GM12878 (cell line): ENCODE measurements around the gene B4GALNT4. TPM values are rescaled to one million over a fixed set of nuclear protein-coding genes. Genes with fewer than 3 reads are reported as not detected.

Experiments used
- ATAC-seq: fragments of 200-7000 bp; cut with Tn5 transposase; 3 replicates; pipeline ENCODE4 v1.9.1; 2020; ENCODE audit warnings: mild to moderate bottlenecking, moderate library complexity
- BruUV-seq: library from RNA; stranded (reverse); fragments of 400-500 nt; replicated peaks from 2 replicates; lab custom pipeline; 2021; lab: Mats Ljungman, UMichigan
- CTCF ChIA-PET: fragments of 300-600 bp; sonication (Branson Sonifier 250); formaldehyde crosslinking; extraction: SDS; loops from one replicate; lab custom pipeline; 2021; ENCODE audit warnings: inconsistent platforms; lab: Yijun Ruan, JAX
- POLR2A ChIA-PET: fragments of 350-600 bp; formaldehyde crosslinking; extraction: SDS; loops from one replicate; lab custom pipeline; 2021; ENCODE audit warnings: inconsistent platforms; lab: Charles Lee
- RAD21 ChIA-PET: fragments of 300-600 bp; sonication (Branson Sonifier 250); formaldehyde crosslinking; loops from one replicate; lab custom pipeline; 2023; ENCODE audit warnings: antibody characterized with exemption; ENCODE audit not compliant: unreplicated experiment; lab: Charles Lee
- SMC1A ChIA-PET: fragments of 300-600 bp; sonication (Branson Sonifier 250); formaldehyde crosslinking; loops from one replicate; lab custom pipeline; 2023; ENCODE audit not compliant: unreplicated experiment, uncharacterized antibody; lab: Charles Lee
- DNase-seq: peaks from one replicate; pipeline ENCODE4 v3.0.0-alpha.2; 2011; ENCODE audit warnings: low read depth, low spot score
- FAIRE-seq: peaks from 3 replicates; lab custom pipeline; 2011; peaks lifted over from hg19 to GRCh38; lab: Jason Lieb, UNC
- H2AFZ ChIP-seq: 2 replicates; pipeline ENCODE4 v1.6.0; 2011; ENCODE audit warnings: low read depth, low read length, control low read depth; ENCODE audit not compliant: control insufficient read depth
- H3K27ac ChIP-seq: 2 replicates; pipeline ENCODE4 v1.5.1; 2011; ENCODE audit warnings: control low read depth; ENCODE audit not compliant: control insufficient read depth, insufficient read depth
- H3K27me3 ChIP-seq, 2 experiments: replicated peaks in 1 of 2; 2 replicates each; pipeline versions ENCODE4 v1.6.0 to v1.6.1; 2011; ENCODE audit warnings: low read length in 1 of 2; ENCODE audit not compliant: control insufficient read depth in 2 of 2, insufficient read depth in 2 of 2
- H3K36me3 ChIP-seq, 2 experiments: 2 replicates each; pipeline ENCODE4 v1.5.1; 2011; ENCODE audit warnings: low read length in 1 of 2; ENCODE audit not compliant: control insufficient read depth in 2 of 2, insufficient read depth in 2 of 2
- H3K4me1 ChIP-seq: 2 replicates; pipeline ENCODE4 v1.6.1; 2011; ENCODE audit warnings: mild to moderate bottlenecking, low read length, moderate library complexity, mixed read lengths; ENCODE audit not compliant: control insufficient read depth, insufficient read depth
- H3K4me2 ChIP-seq: 2 replicates; pipeline ENCODE4 v1.6.0; 2011; ENCODE audit warnings: control low read depth; ENCODE audit not compliant: control insufficient read depth, insufficient read depth
- H3K4me3 ChIP-seq: fragments of 200-600 bp; sonication (generic); 2 replicates; pipeline ENCODE4 v1.5.1; 2016
- H3K79me2 ChIP-seq: 2 replicates; pipeline ENCODE4 v1.6.0; 2011; ENCODE audit warnings: low read length; ENCODE audit not compliant: control insufficient read depth, insufficient read depth
- H3K9ac ChIP-seq: 2 replicates; pipeline ENCODE4 v1.8.0; 2011; ENCODE audit warnings: low read length, control low read depth, mixed read lengths; ENCODE audit not compliant: control insufficient read depth, insufficient read depth
- H3K9me3 ChIP-seq: replicated peaks from 3 replicates; pipeline ENCODE4 v1.5.1; 2011; ENCODE audit warnings: mild to moderate bottlenecking, low read length; ENCODE audit not compliant: control insufficient read depth, insufficient read depth
- H4K20me1 ChIP-seq: 2 replicates; pipeline ENCODE4 v1.6.0; 2011; ENCODE audit not compliant: control insufficient read depth, insufficient read depth
- CBFB ChIP-seq: IDR thresholded peaks from 2 replicates; pipeline ENCODE4 v1.6.1; 2016; ENCODE audit warnings: antibody characterized with exemption, low read depth
- CEBPB ChIP-seq, 2 experiments: fragments of 150-350 bp in 1 of 2; IDR thresholded peaks; 2 replicates each; pipeline ENCODE4 v1.6.1; 2012 to 2014; ENCODE audit warnings: low read depth in 2 of 2, low read length in 2 of 2, borderline replicate concordance in 1 of 2, inconsistent platforms in 1 of 2
- CHD4 ChIP-seq: fragments of 200-600 bp; sonication (generic); IDR thresholded peaks from 2 replicates; pipeline ENCODE4 v1.6.1; 2016; ENCODE audit warnings: mild to moderate bottlenecking
- CREB1 ChIP-seq: IDR thresholded peaks from 2 replicates; pipeline ENCODE4 v1.6.1; 2012; ENCODE audit warnings: low read depth, mild to moderate bottlenecking, inconsistent platforms
- ELK1 ChIP-seq: IDR thresholded peaks from 2 replicates; pipeline ENCODE4 v1.6.1; 2012; ENCODE audit warnings: low read depth, low read length, improper control_type of control experiment
- GATAD2B ChIP-seq: fragments of 450-650 bp; conservative IDR thresholded peaks from 2 replicates; pipeline ENCODE4 v1.6.1; 2017; ENCODE audit warnings: low read depth, mild to moderate bottlenecking, moderate library complexity
- HCFC1 ChIP-seq: fragments of 150-350 bp; IDR thresholded peaks from 2 replicates; pipeline ENCODE4 v1.6.1; 2014; ENCODE audit warnings: low read length
- IRF4 ChIP-seq: IDR thresholded peaks from 2 replicates; pipeline ENCODE4 v1.6.1; 2011; ENCODE audit warnings: low read depth, low read length
- MEF2B ChIP-seq: fragments of 450-650 bp; IDR thresholded peaks from 2 replicates; pipeline ENCODE4 v1.6.1; 2018; ENCODE audit warnings: mild to moderate bottlenecking, moderate library complexity; ENCODE audit not compliant: partially characterized antibody, poor library complexity, severe bottlenecking
- NR2C1 ChIP-seq: fragments of 450-650 bp; IDR thresholded peaks from 2 replicates; pipeline ENCODE4 v1.6.1; 2017; ENCODE audit warnings: antibody characterized with exemption, mild to moderate bottlenecking, moderate library complexity
- POLR2A ChIP-seq: IDR thresholded peaks from 2 replicates; pipeline ENCODE4 v1.6.1; 2011; ENCODE audit warnings: low read depth, mild to moderate bottlenecking, low read length
- SIX5 ChIP-seq: IDR thresholded peaks from 2 replicates; pipeline ENCODE4 v1.6.1; 2011; ENCODE audit warnings: mild to moderate bottlenecking, low read depth, low read length, moderate library complexity; ENCODE audit not compliant: severe bottlenecking
- SUZ12 ChIP-seq: fragments of 200-600 bp; sonication (generic); IDR thresholded peaks from one replicate; pipeline ENCODE4 v1.6.1; 2018; ENCODE audit warnings: antibody characterized with exemption, mild to moderate bottlenecking; ENCODE audit not compliant: unreplicated experiment
- YY1 ChIP-seq: IDR thresholded peaks from 2 replicates; pipeline ENCODE4 v1.6.1; 2011; ENCODE audit warnings: low read depth, mild to moderate bottlenecking, low read length
- ZBED1 ChIP-seq: IDR thresholded peaks from 2 replicates; pipeline ENCODE4 v1.6.1; 2016; ENCODE audit warnings: borderline replicate concordance
- ZNF207 ChIP-seq: fragments of 450-650 bp; IDR thresholded peaks from 2 replicates; pipeline ENCODE4 v1.6.1; 2014; ENCODE audit warnings: antibody characterized with exemption, mild to moderate bottlenecking, borderline replicate concordance
- WGBS: methylation state at CpG from one replicate; pipeline ENCODE4 v1.1.6; 2016; ENCODE audit warnings: low lambda C conversion rate; ENCODE audit not compliant: insufficient replicate concordance, insufficient coverage; ENCODE audit errors: missing lambda C conversion rate; 5-methylcytosine and 5-hydroxymethylcytosine counted together
- in situ Hi-C: fragments of 300-500 bp; cut with MboI; formaldehyde crosslinking; loops from 9 replicates; pipeline ENCODE4 v1.14.3; 2018; ENCODE audit warnings: mixed read lengths
- intact Hi-C: fragments of 100-400 bp; cut with micrococcal nuclease; formaldehyde crosslinking; loops from one replicate; pipeline ENCODE4 v1.14.2; 2022; ENCODE audit not compliant: unreplicated experiment
- polyA plus RNA-seq, 11 experiments: library from polyadenylated mRNA; depleted of rRNA in 4 of 11; unstranded in 6 of 11; stranded (reverse) in 5 of 11; fragments of >200 nt; fragmentation: Nextera tagmentation in 4 of 11; fragmentation: Illumina TruSeq in 1 of 11; extraction: Ambion mirVana in 4 of 11; extraction: Trizol in 1 of 11; gene quantifications; 1 replicate in 1 of 11; 2 replicates in 10 of 11; pipeline versions ENCODE4 v1.2.1 to v1.2.3, GENCODE V29; 2011 to 2016; ENCODE audit warnings: inconsistent platforms in 2 of 11, missing spikeins in 2 of 11, low read depth in 1 of 11
- total RNA-seq, 4 experiments: library from RNA; depleted of rRNA in 3 of 4; stranded (reverse); fragments of >200 nt in 3 of 4; fragmentation: Illumina TruSeq in 1 of 4; extraction: Trizol in 1 of 4; gene quantifications; 2 replicates each; pipeline versions ENCODE4 v1.2.1 to v1.2.3, GENCODE V29; 2013 to 2021
- TF ChIP-seq, protein P1 (sequence below): fragments of 450-650 bp; IDR thresholded peaks from 2 replicates; pipeline ENCODE4 v1.6.1; 2016; ENCODE audit warnings: mild to moderate bottlenecking
- TF ChIP-seq, protein P2 (sequence below): IDR thresholded peaks from 2 replicates; pipeline ENCODE4 v1.6.1; 2012; ENCODE audit warnings: mild to moderate bottlenecking, low read depth, low read length

The B4GALNT4 gene
- total and polyA plus RNA-seq, 10 of the 15 experiments (the other 5 are each of a cell fraction or from before 2014, with no cell fraction given), result 0.04 to 0.82 (median 0.40) TPM; not detected in 6

- POLR2A ChIA-PET, result no interaction called here
- FAIRE-seq, result no peak
- in situ Hi-C loops, result loop anchor here (10.0 kb wide), 1 partner anchor 161 kb away; the partner anchor contains the start of genes BET1L and RIC8A
- TF ChIP-seq ZNF207, result no peak
- no peak for TF ChIP-seq POLR2A
- no peak for TF ChIP-seq CHD4
- TF ChIP-seq MEF2B, result no peak
- no peak for TF ChIP-seq YY1
- no peak for TF ChIP-seq CREB1
- no peak for TF ChIP-seq IRF4
- TF ChIP-seq GATAD2B, result no peak
- TF ChIP-seq, protein P1, sequence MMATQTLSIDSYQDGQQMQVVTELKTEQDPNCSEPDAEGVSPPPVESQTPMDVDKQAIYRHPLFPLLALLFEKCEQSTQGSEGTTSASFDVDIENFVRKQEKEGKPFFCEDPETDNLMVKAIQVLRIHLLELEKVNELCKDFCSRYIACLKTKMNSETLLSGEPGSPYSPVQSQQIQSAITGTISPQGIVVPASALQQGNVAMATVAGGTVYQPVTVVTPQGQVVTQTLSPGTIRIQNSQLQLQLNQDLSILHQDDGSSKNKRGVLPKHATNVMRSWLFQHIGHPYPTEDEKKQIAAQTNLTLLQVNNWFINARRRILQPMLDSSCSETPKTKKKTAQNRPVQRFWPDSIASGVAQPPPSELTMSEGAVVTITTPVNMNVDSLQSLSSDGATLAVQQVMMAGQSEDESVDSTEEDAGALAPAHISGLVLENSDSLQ, result no peak
- TF ChIP-seq CBFB, result no peak
- TF ChIP-seq, protein P2, sequence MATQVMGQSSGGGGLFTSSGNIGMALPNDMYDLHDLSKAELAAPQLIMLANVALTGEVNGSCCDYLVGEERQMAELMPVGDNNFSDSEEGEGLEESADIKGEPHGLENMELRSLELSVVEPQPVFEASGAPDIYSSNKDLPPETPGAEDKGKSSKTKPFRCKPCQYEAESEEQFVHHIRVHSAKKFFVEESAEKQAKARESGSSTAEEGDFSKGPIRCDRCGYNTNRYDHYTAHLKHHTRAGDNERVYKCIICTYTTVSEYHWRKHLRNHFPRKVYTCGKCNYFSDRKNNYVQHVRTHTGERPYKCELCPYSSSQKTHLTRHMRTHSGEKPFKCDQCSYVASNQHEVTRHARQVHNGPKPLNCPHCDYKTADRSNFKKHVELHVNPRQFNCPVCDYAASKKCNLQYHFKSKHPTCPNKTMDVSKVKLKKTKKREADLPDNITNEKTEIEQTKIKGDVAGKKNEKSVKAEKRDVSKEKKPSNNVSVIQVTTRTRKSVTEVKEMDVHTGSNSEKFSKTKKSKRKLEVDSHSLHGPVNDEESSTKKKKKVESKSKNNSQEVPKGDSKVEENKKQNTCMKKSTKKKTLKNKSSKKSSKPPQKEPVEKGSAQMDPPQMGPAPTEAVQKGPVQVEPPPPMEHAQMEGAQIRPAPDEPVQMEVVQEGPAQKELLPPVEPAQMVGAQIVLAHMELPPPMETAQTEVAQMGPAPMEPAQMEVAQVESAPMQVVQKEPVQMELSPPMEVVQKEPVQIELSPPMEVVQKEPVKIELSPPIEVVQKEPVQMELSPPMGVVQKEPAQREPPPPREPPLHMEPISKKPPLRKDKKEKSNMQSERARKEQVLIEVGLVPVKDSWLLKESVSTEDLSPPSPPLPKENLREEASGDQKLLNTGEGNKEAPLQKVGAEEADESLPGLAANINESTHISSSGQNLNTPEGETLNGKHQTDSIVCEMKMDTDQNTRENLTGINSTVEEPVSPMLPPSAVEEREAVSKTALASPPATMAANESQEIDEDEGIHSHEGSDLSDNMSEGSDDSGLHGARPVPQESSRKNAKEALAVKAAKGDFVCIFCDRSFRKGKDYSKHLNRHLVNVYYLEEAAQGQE, result no peak
- no peak for TF ChIP-seq NR2C1
- TF ChIP-seq HCFC1, result no peak
- no peak for TF ChIP-seq SUZ12
- no peak for TF ChIP-seq CEBPB (IDR thresholded peaks at IDR 0.05; ENCODE audit: borderline replicate concordance in 1 of 2, low read depth in 2 of 2, low read length in 2 of 2)
- TF ChIP-seq ELK1, result no peak
- no peak for TF ChIP-seq ZBED1
- no peak for TF ChIP-seq SIX5
These were observed 3.5 kb upstream of the B4GALNT4 start for GRCh38 chr11:365831-366230.

More at GRCh38 chr11:365831-366230, 3.5 kb upstream of the B4GALNT4 start:
- peaks cover 4 to 5% of the 10 kb centered on the region in 2 experiments; a peak in 3 of 4 replicates for H3K27me3 ChIP-seq
- no peak overlapping the region for H3K4me2 ChIP-seq
- H3K4me3 ChIP-seq, result no peak overlapping the region
- no peak overlapping the region for H2AFZ ChIP-seq
- no peak for DNase-seq
- intact Hi-C loops, result no loop called here
- 46% methylated on average over 16 of the region's 16 CpGs for WGBS
- no TSS peak for BruUV-seq
- ChIA-PET RAD21 (interaction anchor here (1.1 kb wide), 1 partner anchor 114 kb away, joined by 3 read pairs; no protein-coding TSS in a partner anchor), SMC1A (no interaction called here), CTCF (interaction anchor here (6.7 kb wide), 1 partner anchor 115 kb away, joined by 45 read pairs; no protein-coding TSS in a partner anchor)
- no peak overlapping the region for H3K27ac ChIP-seq
- ATAC-seq, result no peak
- H3K4me1 ChIP-seq, result no peaks in the 10 kb centered on the region
- H3K36me3 ChIP-seq, result no peaks in the 10 kb centered on the region
- no peaks in the 10 kb centered on the region for H4K20me1 ChIP-seq
- H3K9ac ChIP-seq, result no peak overlapping the region
- H3K79me2 ChIP-seq, result no peaks in the 10 kb centered on the region
- H3K9me3 ChIP-seq, result peaks cover 3% of the 10 kb centered on the region; the same call in 2 of the 3 replicates
